WTC11 (cell line): ENCODE data around the gene GPR84. TPM values are rescaled to one million over a fixed set of nuclear protein-coding genes. Genes with fewer than 3 reads are reported as not detected.

Experiments used
- ATAC-seq: fragments of 200-7000 bp; cut with Tn5 transposase; 2 replicates; pipeline ENCODE4 v1.10.0; 2021; ENCODE audit warnings: mild to moderate bottlenecking, moderate library complexity
- CTCF ChIA-PET: fragments of 300-600 bp; sonication (Branson Sonifier 250); formaldehyde crosslinking; loops from one replicate; lab custom pipeline; 2021; ENCODE audit warnings: antibody characterized with exemption; lab: Charles Lee
- POLR2A ChIA-PET: fragments of 350-600 bp; sonication (Branson Sonifier 250); formaldehyde crosslinking; loops from one replicate; lab custom pipeline; 2021; ENCODE audit warnings: antibody characterized with exemption; lab: Charles Lee
- DNase-seq: peaks from one replicate; pipeline ENCODE4 v3.0.0; 2021; ENCODE audit warnings: low spot score
- H3K27ac Mint-ChIP-seq: 2 replicates; pipeline ENCODE4 v1.8.0; 2021; ENCODE audit warnings: mixed read lengths
- H3K27me3 Mint-ChIP-seq: 2 replicates; pipeline ENCODE4 v1.8.0; 2021; ENCODE audit warnings: low read depth, mild to moderate bottlenecking, moderate library complexity, mixed read lengths
- H3K36me3 Mint-ChIP-seq: 2 replicates; pipeline ENCODE4 v1.8.0; 2021; ENCODE audit warnings: mixed read lengths
- H3K4me1 Mint-ChIP-seq: 2 replicates; pipeline ENCODE4 v1.8.0; 2022; ENCODE audit warnings: mixed read lengths
- H3K4me3 Mint-ChIP-seq: 2 replicates; pipeline ENCODE4 v1.8.0; 2021; ENCODE audit warnings: mild to moderate bottlenecking, moderate library complexity, mixed read lengths
- H3K9me3 Mint-ChIP-seq: 2 replicates; pipeline ENCODE4 v1.8.0; 2021; ENCODE audit warnings: mixed read lengths
- CTCF ChIP-seq: fragments of 200-600 bp; IDR thresholded peaks from 2 replicates; pipeline ENCODE4 v1.8.0; 2022; ENCODE audit warnings: antibody characterized with exemption
- ETV6 ChIP-seq: sonication (generic); formaldehyde crosslinking; IDR thresholded peaks from 2 replicates; pipeline ENCODE4 v1.8.1; 2022; ENCODE audit warnings: mild to moderate bottlenecking, missing genetic modification reagents
- FOXP1 ChIP-seq: sonication (generic); formaldehyde crosslinking; IDR thresholded peaks from 2 replicates; pipeline ENCODE4 v1.8.0; 2022; ENCODE audit warnings: missing genetic modification reagents, mild to moderate bottlenecking, moderate library complexity, borderline replicate concordance
- HMGXB4 ChIP-seq: sonication (generic); formaldehyde crosslinking; IDR thresholded peaks from 2 replicates; pipeline ENCODE4 v1.8.1; 2023; ENCODE audit warnings: mild to moderate bottlenecking, moderate library complexity, missing genetic modification reagents
- MAX ChIP-seq: sonication (generic); formaldehyde crosslinking; IDR thresholded peaks from 2 replicates; pipeline ENCODE4 v1.8.0; 2022; ENCODE audit warnings: mild to moderate bottlenecking, missing genetic modification reagents
- NFATC4 ChIP-seq: fragments of 250-450 bp; sonication (Bioruptor Pico); IDR thresholded peaks from 2 replicates; pipeline ENCODE4 v1.9.0; 2021; ENCODE audit warnings: mild to moderate bottlenecking
- NR1H2 ChIP-seq: sonication (generic); formaldehyde crosslinking; IDR thresholded peaks from 2 replicates; pipeline ENCODE4 v1.9.0; 2021; ENCODE audit warnings: mild to moderate bottlenecking, moderate library complexity, missing genetic modification reagents
- OVOL2 ChIP-seq: fragments of 250-450 bp; sonication (Bioruptor Pico); IDR thresholded peaks from 2 replicates; pipeline ENCODE4 v1.9.0; 2021; ENCODE audit warnings: mild to moderate bottlenecking, borderline replicate concordance
- SP1 ChIP-seq: sonication (generic); formaldehyde crosslinking; conservative IDR thresholded peaks from 2 replicates; pipeline ENCODE4 v1.8.1; 2022; ENCODE audit warnings: missing genetic modification reagents
- ZNF121 ChIP-seq: sonication (generic); formaldehyde crosslinking; IDR thresholded peaks from 2 replicates; pipeline ENCODE4 v1.8.0; 2023; ENCODE audit warnings: missing genetic modification reagents
- ZNF416 ChIP-seq: fragments of 250-450 bp; sonication (Bioruptor Pico); IDR thresholded peaks from 2 replicates; pipeline ENCODE4 v1.9.0; 2021; ENCODE audit warnings: mild to moderate bottlenecking, inconsistent platforms
- ZNF671 ChIP-seq: fragments of 250-450 bp; sonication (Bioruptor Pico); IDR thresholded peaks from 2 replicates; pipeline ENCODE4 v1.8.0; 2021; ENCODE audit warnings: mild to moderate bottlenecking
- total RNA-seq: library from RNA; stranded (reverse); gene quantifications from 3 replicates; pipeline ENCODE4 v1.2.3, GENCODE V29; 2021
- TF ChIP-seq, protein P1 (sequence below): fragments of 250-450 bp; sonication (Bioruptor Pico); IDR thresholded peaks from 2 replicates; pipeline ENCODE4 v1.9.0; 2021; ENCODE audit warnings: moderate library complexity, mild to moderate bottlenecking, inconsistent platforms, borderline replicate concordance
- TF ChIP-seq, protein P2 (sequence below): sonication (generic); formaldehyde crosslinking; IDR thresholded peaks from 2 replicates; pipeline ENCODE4 v1.8.0; 2023; ENCODE audit warnings: missing genetic modification reagents, mild to moderate bottlenecking, borderline replicate concordance
- TF ChIP-seq, protein P3 (sequence below): sonication (generic); formaldehyde crosslinking; conservative IDR thresholded peaks from 2 replicates; pipeline ENCODE4 v1.8.1; 2023; ENCODE audit warnings: mild to moderate bottlenecking, low read depth, missing genetic modification reagents, moderate library complexity
- TF ChIP-seq, protein P4 (sequence below): fragments of 250-450 bp; sonication (Bioruptor Pico); IDR thresholded peaks from 2 replicates; pipeline ENCODE4 v2.1.2; 2022; ENCODE audit warnings: mild to moderate bottlenecking, moderate library complexity
- TF ChIP-seq, protein P5 (sequence below): fragments of 250-450 bp; sonication (Bioruptor Pico); IDR thresholded peaks from 2 replicates; pipeline ENCODE4 v1.9.0; 2021; ENCODE audit warnings: mild to moderate bottlenecking

The GPR84 gene
- total RNA-seq, 1 experiment from 2014 or later: 0.13 TPM

DNA sequence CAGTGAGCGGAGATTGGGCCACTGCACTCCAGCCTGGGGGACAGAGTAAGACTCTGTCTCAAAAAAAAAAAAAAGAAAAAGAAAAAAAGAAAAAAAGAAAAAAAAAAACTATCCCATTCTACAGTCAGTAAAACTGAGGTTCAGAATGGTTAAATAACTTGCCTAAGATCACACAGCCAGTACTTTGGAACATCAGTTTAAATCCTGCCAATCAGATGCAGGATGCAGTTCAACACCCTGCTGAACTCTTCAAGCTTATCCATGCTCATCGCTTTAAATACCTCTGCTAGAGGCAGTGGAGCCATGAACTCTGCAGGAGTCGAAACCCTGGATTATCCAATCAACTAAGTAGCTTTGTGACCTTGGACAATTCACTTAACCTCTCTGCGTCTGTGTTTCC lies 16.9 kb upstream of the GPR84 start:
- CTCF ChIA-PET: interaction anchor here (1.1 to 4.3 kb wide), 9 partner anchors 10 to 59 kb away, joined by 4 to 167 read pairs (median 26); no protein-coding TSS in a partner anchor
- H3K27ac Mint-ChIP-seq: no peak overlapping the region
- no peaks in the 10 kb centered on the region for H3K9me3 Mint-ChIP-seq
- peaks cover 38% of the 10 kb centered on the region for H3K4me1 Mint-ChIP-seq
- no peak for DNase-seq
- ATAC-seq: no peak
- H3K27me3 Mint-ChIP-seq: peaks cover 10% of the 10 kb centered on the region
- POLR2A ChIA-PET: no interaction called here
- no peak overlapping the region for H3K4me3 Mint-ChIP-seq
- no peak for TF ChIP-seq ETV6
- TF ChIP-seq, protein P1, sequence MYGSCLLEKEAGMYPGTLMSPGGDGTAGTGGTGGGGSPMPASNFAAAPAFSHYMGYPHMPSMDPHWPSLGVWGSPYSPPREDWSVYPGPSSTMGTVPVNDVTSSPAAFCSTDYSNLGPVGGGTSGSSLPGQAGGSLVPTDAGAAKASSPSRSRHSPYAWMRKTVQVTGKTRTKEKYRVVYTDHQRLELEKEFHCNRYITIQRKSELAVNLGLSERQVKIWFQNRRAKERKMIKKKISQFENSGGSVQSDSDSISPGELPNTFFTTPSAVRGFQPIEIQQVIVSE (CRISPR knock-in tag): no peak
- no peak for TF ChIP-seq SP1
- TF ChIP-seq, protein P2, sequence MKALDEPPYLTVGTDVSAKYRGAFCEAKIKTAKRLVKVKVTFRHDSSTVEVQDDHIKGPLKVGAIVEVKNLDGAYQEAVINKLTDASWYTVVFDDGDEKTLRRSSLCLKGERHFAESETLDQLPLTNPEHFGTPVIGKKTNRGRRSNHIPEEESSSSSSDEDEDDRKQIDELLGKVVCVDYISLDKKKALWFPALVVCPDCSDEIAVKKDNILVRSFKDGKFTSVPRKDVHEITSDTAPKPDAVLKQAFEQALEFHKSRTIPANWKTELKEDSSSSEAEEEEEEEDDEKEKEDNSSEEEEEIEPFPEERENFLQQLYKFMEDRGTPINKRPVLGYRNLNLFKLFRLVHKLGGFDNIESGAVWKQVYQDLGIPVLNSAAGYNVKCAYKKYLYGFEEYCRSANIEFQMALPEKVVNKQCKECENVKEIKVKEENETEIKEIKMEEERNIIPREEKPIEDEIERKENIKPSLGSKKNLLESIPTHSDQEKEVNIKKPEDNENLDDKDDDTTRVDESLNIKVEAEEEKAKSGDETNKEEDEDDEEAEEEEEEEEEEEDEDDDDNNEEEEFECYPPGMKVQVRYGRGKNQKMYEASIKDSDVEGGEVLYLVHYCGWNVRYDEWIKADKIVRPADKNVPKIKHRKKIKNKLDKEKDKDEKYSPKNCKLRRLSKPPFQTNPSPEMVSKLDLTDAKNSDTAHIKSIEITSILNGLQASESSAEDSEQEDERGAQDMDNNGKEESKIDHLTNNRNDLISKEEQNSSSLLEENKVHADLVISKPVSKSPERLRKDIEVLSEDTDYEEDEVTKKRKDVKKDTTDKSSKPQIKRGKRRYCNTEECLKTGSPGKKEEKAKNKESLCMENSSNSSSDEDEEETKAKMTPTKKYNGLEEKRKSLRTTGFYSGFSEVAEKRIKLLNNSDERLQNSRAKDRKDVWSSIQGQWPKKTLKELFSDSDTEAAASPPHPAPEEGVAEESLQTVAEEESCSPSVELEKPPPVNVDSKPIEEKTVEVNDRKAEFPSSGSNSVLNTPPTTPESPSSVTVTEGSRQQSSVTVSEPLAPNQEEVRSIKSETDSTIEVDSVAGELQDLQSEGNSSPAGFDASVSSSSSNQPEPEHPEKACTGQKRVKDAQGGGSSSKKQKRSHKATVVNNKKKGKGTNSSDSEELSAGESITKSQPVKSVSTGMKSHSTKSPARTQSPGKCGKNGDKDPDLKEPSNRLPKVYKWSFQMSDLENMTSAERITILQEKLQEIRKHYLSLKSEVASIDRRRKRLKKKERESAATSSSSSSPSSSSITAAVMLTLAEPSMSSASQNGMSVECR (CRISPR knock-in tag): no peak
- no peak for TF ChIP-seq ZNF416 (CRISPR knock-in tag)
- TF ChIP-seq, protein P3, sequence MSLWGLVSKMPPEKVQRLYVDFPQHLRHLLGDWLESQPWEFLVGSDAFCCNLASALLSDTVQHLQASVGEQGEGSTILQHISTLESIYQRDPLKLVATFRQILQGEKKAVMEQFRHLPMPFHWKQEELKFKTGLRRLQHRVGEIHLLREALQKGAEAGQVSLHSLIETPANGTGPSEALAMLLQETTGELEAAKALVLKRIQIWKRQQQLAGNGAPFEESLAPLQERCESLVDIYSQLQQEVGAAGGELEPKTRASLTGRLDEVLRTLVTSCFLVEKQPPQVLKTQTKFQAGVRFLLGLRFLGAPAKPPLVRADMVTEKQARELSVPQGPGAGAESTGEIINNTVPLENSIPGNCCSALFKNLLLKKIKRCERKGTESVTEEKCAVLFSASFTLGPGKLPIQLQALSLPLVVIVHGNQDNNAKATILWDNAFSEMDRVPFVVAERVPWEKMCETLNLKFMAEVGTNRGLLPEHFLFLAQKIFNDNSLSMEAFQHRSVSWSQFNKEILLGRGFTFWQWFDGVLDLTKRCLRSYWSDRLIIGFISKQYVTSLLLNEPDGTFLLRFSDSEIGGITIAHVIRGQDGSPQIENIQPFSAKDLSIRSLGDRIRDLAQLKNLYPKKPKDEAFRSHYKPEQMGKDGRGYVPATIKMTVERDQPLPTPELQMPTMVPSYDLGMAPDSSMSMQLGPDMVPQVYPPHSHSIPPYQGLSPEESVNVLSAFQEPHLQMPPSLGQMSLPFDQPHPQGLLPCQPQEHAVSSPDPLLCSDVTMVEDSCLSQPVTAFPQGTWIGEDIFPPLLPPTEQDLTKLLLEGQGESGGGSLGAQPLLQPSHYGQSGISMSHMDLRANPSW (CRISPR knock-in tag): no peak
- no peak for TF ChIP-seq NR1H2 (CRISPR knock-in tag)
- TF ChIP-seq ZNF671 (CRISPR knock-in tag): no peak
- TF ChIP-seq, protein P4, sequence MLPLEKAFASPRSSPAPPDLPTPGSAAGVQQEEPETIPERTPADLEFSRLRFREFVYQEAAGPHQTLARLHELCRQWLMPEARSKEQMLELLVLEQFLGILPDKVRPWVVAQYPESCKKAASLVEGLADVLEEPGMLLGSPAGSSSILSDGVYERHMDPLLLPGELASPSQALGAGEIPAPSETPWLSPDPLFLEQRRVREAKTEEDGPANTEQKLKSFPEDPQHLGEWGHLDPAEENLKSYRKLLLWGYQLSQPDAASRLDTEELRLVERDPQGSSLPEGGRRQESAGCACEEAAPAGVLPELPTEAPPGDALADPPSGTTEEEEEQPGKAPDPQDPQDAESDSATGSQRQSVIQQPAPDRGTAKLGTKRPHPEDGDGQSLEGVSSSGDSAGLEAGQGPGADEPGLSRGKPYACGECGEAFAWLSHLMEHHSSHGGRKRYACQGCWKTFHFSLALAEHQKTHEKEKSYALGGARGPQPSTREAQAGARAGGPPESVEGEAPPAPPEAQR (CRISPR knock-in tag): no peak
- no peak for TF ChIP-seq ZNF121 (CRISPR knock-in tag)
- H3K36me3 Mint-ChIP-seq: peaks cover 11% of the 10 kb centered on the region

DNA sequence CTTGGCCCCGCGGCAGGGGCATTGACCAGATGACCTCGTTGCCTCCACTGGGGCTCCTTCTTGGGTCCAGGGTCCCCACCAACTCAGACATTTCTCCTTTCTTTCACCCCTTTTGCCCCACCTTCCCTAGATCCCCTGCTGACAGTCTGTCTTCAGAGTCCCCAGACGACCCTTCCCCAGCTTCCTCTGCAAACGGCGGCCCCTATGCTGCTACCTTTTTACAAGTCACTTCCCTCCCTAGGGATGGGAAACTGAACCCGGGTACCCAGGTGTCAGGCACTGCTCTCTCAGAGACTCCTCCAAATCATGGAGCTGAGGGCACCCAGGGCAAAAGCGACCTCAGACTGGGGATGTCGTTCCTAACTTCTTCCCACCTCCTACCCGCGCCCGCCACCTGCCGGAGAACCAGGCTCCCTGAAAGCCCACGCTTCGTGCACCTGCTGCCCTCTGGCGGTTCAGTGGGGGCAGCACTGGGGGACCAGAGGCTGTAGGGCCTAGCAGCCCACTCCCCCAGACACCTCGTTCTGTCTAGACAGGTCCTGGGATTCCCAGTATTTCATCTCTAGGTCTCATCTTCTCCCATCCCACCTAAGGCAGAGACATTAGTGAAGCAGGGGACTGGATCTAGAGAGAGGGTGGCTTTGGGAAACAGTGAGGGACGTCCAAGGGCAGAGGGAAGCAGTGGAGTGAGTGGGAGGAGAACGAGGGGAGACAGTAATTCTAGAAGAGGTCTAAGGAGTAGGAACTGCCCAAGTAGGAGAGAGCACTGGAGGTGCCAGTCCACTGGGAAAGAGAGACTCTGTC lies 15.3 kb upstream of the GPR84 start:
- ATAC-seq: peak; percentile 82
- peaks cover 24% of the 10 kb centered on the region for H3K4me1 Mint-ChIP-seq
- H3K4me3 Mint-ChIP-seq: peak overlapping the region; percentile 72
- peak overlapping the region; percentile 88; the same call in 1 of the 2 replicates for H3K27ac Mint-ChIP-seq
- H3K36me3 Mint-ChIP-seq: peaks cover 11% of the 10 kb centered on the region
- H3K9me3 Mint-ChIP-seq: no peaks in the 10 kb centered on the region
- ChIA-PET CTCF (interaction anchor here (0.6 to 4.3 kb wide), 68 partner anchors 8 to 1191 kb away, joined by 3 to 167 read pairs (median 5); partner anchors contain the start of genes CBX5, COPZ1, HNRNPA1 and HOXC5), POLR2A (interaction anchor here (1.1 to 1.8 kb wide), 6 partner anchors 12 to 100 kb away, joined by 3 to 10 read pairs (median 4); partner anchors contain the start of genes CBX5 and HNRNPA1)
- peak; percentile 98 for DNase-seq
- H3K27me3 Mint-ChIP-seq: peaks cover 10% of the 10 kb centered on the region
- TF ChIP-seq ZNF671 (CRISPR knock-in tag) (no peak), SP1 (peak; percentile 52; the same call in 1 of the 2 replicates), FOXP1 (no peak), OVOL2 (CRISPR knock-in tag) (no peak), ETV6 (peak; percentile 78), HMGXB4 (CRISPR knock-in tag) (peak; percentile 87; the same call in 1 of the 2 replicates), CTCF (peak; percentile 98), NFATC4 (CRISPR knock-in tag) (no peak), MAX (CRISPR knock-in tag) (0 out of 2 replicates have a peak, but pooled peaks have one; percentile 14)
- TF ChIP-seq, protein P5, sequence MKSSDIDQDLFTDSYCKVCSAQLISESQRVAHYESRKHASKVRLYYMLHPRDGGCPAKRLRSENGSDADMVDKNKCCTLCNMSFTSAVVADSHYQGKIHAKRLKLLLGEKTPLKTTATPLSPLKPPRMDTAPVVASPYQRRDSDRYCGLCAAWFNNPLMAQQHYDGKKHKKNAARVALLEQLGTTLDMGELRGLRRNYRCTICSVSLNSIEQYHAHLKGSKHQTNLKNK (CRISPR knock-in tag): no peak
